HL-60/S4 treated with retinoic acid at 250 ng/mL for 4 days and 3 days (cell line): ENCODE results near the gene ADAMTSL3.
"Not testable (repeated sequence)": the region's sequence is repeated elsewhere in the genome, so short reads cannot be mapped to it uniquely, and the experiment has no call there.

Source experiments
- in situ Hi-C: fragments of 300-500 bp; cut with MboI; formaldehyde crosslinking; loops from 2 replicates; pipeline ENCODE4 v1.7.0; 2022; ENCODE audit warnings: low sequenced_read_pairs

ADAMTSL3 gene

DNA sequence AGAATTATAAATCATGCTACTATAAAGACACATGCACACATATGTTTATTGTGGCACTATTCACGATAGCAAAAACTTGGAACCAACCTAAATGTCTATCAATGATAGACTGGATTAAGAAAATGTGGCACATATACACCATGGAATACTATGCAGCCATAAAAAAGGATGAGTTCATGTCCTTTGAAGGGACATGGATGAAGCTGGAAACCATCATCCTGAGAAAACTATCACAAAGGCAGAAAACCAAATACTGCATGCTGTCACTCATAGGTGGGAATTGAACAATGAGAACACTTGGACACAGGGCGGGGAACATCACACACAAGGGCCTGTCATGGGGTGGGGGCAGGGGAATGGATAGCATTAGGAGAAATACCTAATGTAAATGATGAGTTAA, 424.1 kb downstream of the ADAMTSL3 start:
- in situ Hi-C loops, result not testable (repeated sequence)

DNA sequence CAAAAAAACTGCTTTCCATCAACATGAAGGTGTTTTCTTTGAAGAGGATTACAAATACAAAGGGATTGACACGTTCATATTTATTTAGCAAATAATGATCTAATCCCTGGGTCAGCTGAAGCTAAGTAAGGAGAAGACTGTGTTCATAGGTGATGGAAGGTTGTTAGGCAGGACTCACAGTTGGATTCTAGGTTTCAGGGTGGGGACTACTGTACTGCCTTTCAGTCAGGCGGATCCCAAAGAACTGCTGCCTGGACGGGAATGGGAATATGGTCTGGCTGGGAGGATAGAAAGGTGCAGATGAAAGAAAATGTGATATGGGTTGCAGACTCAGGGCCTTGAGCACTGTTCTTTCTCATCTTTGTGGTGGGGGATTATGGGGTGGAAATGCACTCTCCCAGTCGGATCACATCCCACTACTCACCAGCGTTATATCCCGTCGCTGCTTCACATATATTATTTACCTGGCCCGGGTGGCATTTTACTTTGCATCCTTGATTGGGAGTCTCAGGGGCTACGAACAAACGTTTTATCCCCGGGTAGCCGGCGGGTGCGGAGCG, 425.5 kb downstream of the ADAMTSL3 start:
- in situ Hi-C loops, result not testable (repeated sequence)

DNA sequence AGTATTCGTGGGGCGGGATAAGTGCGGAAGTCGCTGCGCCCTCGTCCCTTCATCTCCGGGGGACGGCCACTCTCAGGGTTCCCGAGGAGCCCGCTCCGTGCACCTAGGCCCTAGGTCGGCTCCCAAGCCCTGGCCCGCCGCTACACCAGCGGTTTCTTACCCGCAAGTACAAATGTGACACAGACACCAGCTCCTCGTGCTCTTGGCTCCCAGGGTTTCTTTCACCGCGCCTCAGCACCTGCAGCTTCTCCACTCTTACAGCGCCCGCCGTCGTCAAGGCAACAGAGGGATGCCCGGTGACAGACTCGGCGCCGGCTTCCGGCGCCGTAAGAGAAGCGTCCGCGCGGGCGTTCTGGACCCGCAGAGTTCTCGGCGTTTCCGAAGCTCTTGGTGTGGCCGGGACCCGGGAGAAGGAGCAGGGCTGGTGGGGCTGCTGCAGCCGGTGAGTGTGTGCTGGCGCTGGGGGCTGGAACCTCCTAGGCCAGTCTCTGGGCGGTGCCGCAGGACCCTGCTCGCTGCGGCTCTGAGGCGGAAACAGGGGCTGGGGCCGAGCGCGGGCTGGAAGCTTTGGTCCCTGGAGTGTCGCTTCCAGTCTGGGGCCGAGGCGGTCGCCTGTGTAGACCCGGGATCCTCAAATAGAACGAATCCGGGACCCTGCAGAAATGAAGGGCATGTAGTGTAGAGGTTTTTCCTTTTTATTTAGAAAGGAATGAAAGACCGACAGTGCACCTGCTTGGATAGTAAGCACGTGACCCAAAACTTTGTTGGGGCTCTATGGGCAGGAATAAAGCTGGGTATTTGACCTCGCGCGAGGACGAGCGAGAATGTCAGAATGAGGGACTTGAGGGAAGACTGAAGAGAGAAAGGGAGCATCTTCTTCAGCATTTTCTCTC, 426.2 kb downstream of the ADAMTSL3 start:
- in situ Hi-C loops, result no loop called here

DNA sequence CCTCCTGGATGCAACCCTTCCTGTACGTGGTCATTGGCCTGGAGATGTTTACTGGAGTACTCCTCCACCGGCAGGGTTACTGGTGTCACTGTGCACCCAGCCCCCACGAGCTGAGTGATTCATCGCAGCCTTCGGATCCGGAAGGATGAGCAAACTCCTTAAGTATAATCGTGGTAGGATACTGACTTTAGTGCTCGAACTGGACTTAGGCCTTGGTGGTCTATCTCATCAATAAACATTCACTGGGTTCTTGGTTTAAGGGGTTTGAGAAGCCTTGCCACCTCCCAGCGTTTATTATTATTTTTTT, 426.8 kb downstream of the ADAMTSL3 start:
- in situ Hi-C loops, result not testable (repeated sequence)

DNA sequence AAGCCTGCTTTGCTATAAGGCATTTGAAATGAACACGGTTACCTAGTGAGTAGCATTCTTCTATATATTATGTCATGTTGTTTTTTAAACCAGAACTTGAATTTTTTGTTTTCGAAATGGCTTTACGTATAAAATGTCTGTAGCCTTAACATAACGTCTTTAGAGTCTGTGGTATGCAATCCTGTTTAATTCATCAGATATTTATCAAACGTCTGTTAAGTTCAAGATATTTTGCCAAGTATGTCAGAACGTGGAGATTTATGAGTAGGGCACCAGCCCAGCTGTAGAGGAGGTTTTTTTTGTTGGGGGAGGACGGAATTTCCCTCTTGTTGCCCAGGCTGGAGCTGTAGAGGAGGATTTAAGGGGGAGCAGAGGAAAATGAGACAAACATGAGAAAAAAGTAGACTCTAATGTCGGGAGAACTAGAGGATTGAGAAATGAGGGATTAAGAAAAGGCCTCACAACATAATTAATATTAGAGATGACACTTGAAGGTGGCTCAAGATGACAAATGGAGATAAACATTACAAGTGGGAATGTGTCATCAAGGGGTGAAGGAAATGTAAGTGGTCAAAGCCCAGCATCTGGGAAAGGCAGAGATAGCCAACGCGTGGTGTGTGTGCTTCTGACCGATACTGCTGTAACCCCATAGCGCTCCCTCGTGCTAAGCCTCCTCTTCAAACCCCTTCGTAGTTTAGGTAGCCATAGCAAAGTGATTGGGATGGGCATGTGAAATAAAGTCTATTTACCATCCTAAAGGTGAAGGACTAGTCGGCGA, 427.7 kb downstream of the ADAMTSL3 start:
- in situ Hi-C loops, result no loop called here

DNA sequence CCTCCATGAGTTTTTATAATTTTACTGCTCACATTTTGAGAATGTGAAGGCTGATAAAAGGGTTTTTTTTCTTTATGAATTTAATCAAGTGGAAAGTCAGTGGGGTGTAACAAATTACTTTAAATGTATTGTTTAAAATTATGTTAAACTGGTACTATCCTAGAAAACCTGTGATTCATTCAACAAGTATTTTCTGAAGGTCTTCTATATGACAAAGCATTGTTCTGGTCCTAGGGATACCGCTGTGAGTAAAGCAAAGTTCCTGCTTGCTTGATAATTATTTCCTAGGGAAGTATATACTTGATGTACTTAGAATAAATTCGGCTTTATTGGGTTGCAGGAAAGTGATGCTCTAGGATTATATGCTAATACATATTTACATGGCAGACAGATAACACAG, 428.8 kb downstream of the ADAMTSL3 start:
- in situ Hi-C loops, result no loop called here

DNA sequence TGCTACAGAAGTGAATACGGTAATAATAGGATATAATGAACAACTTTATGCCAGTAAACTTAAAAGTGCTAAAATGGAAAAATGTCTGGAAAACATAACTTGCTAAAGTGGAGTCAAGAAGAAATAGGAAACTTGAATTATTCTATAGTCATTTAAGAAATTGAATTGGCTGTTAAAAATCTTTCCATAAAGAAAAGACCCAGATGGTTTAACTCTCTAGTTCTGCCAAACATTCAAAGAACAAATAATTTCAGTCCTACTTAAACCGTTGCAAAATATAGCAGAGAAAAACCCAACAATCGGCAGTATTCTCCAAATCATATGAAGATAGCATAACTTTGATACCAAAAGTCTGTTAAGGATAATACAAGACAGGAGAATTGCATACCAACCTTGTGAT, 432.1 kb downstream of the ADAMTSL3 start:
- in situ Hi-C loops, result not testable (repeated sequence)
